ENCODE results near the gene FAM200B. TPM values are rescaled to one million over a fixed set of nuclear protein-coding genes. Genes with fewer than 3 reads are reported as not detected.

Gene FAM200B
- total RNA-seq, 2 experiments from 2014 or later, result 18.5 to 22.1 TPM

- ChIA-PET CTCF (no interaction called here), POLR2A (interaction anchor here (1.0 kb wide), 1 partner anchor 10 kb away, joined by 3 read pairs; no protein-coding TSS in a partner anchor)
- no peaks in the 10 kb centered on the region for H3K4me1 Mint-ChIP-seq (ENCODE audit: low read depth)
- Histone ChIP-seq H3K36me3 (ENCODE audit: insufficient read depth, low read length) (no peaks in the 10 kb centered on the region), H3K4me3 (ENCODE audit: low read length) (no peak overlapping the region), H3K9me3 (ENCODE audit: control insufficient read depth in 1 of 2, insufficient read depth in 1 of 2, low read length in 2 of 2) (no peaks in the 10 kb centered on the region), H3K27ac (ENCODE audit: low read depth in 1 of 2, low read length in 2 of 2) (no peak overlapping the region), H3K4me1 (ENCODE audit: insufficient read depth, low read length) (no peaks in the 10 kb centered on the region), H3K27me3 (ENCODE audit: control insufficient read depth in 1 of 2, insufficient read depth in 2 of 2, low read length in 2 of 2) (no peaks in the 10 kb centered on the region)
- no peak overlapping the region for H3K4me3 Mint-ChIP-seq
- no peaks in the 10 kb centered on the region for H3K36me3 Mint-ChIP-seq (ENCODE audit: low read depth)
- H3K27me3 Mint-ChIP-seq, result no peaks in the 10 kb centered on the region
- no peak overlapping the region for H3K27ac Mint-ChIP-seq
- no peak for TF ChIP-seq CTCF (IDR thresholded peaks at IDR 0.05)
- intact Hi-C loops (cut with DNase I, micrococcal nuclease), result no loop called here
- DNase-seq (peak in 2 of 14 experiments; percentile 45 to 49), ATAC-seq (ENCODE audit: poor library complexity) (no peak)
- no peaks in the 10 kb centered on the region for H3K9me3 Mint-ChIP-seq
These were observed 15.8 kb upstream of the FAM200B start for GRCh38 chr4:15665753-15666365.

- Mint-ChIP-seq H3K27me3 (no peaks in the 10 kb centered on the region), H3K36me3 (ENCODE audit: low read depth) (no peaks in the 10 kb centered on the region), H3K27ac (no peak overlapping the region), H3K4me1 (ENCODE audit: low read depth) (no peaks in the 10 kb centered on the region), H3K4me3 (no peak overlapping the region), H3K9me3 (no peaks in the 10 kb centered on the region)
- H3K9me3 ChIP-seq (ENCODE audit: control insufficient read depth in 1 of 2, insufficient read depth in 1 of 2, low read length in 2 of 2), result no peaks in the 10 kb centered on the region
- H3K27me3 ChIP-seq (ENCODE audit: control insufficient read depth in 1 of 2, insufficient read depth in 2 of 2, low read length in 2 of 2), result no peaks in the 10 kb centered on the region
- no peaks in the 10 kb centered on the region for H3K36me3 ChIP-seq (ENCODE audit: insufficient read depth, low read length)
- no peak overlapping the region for H3K4me3 ChIP-seq (ENCODE audit: low read length)
- CTCF ChIA-PET, result no interaction called here
- ATAC-seq (ENCODE audit: poor library complexity) (no peak), DNase-seq (no peak)
- H3K27ac ChIP-seq (ENCODE audit: low read depth in 1 of 2, low read length in 2 of 2), result no peak overlapping the region
- intact Hi-C loops (cut with DNase I, micrococcal nuclease), result no loop called here
- no peaks in the 10 kb centered on the region for H3K4me1 ChIP-seq (ENCODE audit: insufficient read depth, low read length)
- POLR2A ChIA-PET, result no interaction called here
- no peak for TF ChIP-seq CTCF (IDR thresholded peaks at IDR 0.05)
These were observed 14.6 kb upstream of the FAM200B start for GRCh38 chr4:15667006-15667405.

GRCh38 chr4:15668566-15669435 is 12.8 kb upstream of the FAM200B start:
- no peaks in the 10 kb centered on the region for H3K27me3 Mint-ChIP-seq
- Histone ChIP-seq H3K4me1 (ENCODE audit: insufficient read depth, low read length) (no peaks in the 10 kb centered on the region), H3K27me3 (ENCODE audit: control insufficient read depth in 1 of 2, insufficient read depth in 2 of 2, low read length in 2 of 2) (no peaks in the 10 kb centered on the region), H3K4me3 (ENCODE audit: low read length) (no peak overlapping the region), H3K9me3 (ENCODE audit: control insufficient read depth in 1 of 2, insufficient read depth in 1 of 2, low read length in 2 of 2) (no peaks in the 10 kb centered on the region), H3K27ac (ENCODE audit: low read depth in 1 of 2, low read length in 2 of 2) (no peak overlapping the region), H3K36me3 (ENCODE audit: insufficient read depth, low read length) (no peaks in the 10 kb centered on the region)
- DNase-seq, result no peak
- intact Hi-C loops (cut with DNase I, micrococcal nuclease), result no loop called here
- no peak overlapping the region for H3K27ac Mint-ChIP-seq
- H3K4me3 Mint-ChIP-seq, result no peak overlapping the region
- no peak for ATAC-seq (ENCODE audit: poor library complexity)
- no peaks in the 10 kb centered on the region for H3K36me3 Mint-ChIP-seq (ENCODE audit: low read depth)
- H3K9me3 Mint-ChIP-seq, result no peaks in the 10 kb centered on the region
- ChIA-PET CTCF (no interaction called here), POLR2A (no interaction called here)
- H3K4me1 Mint-ChIP-seq (ENCODE audit: low read depth), result no peaks in the 10 kb centered on the region
- no peak for TF ChIP-seq CTCF (IDR thresholded peaks at IDR 0.05)
